ENCODE results near the gene RYR3.

DNA sequence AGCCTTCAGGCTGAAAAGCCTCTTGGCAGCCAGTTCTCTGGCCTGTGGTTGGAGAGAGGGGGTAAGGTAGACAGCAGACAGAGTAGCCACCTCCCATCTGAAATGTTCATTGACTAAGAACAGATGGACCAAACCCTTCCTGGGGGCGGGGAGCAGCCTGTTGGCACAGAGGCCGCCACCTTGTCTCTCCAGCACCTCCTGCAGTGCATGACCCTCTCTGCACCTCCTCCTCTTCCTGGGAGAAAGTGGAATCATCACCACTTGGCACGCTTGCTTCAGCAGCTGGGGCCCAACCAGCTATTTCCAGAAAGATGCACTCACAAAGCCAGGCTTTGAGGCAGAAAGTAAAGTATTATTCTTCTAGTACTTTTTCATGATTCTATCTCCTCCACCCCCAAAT, 344.1 kb downstream of the RYR3 start:
- TF ChIP-seq, protein P1, sequence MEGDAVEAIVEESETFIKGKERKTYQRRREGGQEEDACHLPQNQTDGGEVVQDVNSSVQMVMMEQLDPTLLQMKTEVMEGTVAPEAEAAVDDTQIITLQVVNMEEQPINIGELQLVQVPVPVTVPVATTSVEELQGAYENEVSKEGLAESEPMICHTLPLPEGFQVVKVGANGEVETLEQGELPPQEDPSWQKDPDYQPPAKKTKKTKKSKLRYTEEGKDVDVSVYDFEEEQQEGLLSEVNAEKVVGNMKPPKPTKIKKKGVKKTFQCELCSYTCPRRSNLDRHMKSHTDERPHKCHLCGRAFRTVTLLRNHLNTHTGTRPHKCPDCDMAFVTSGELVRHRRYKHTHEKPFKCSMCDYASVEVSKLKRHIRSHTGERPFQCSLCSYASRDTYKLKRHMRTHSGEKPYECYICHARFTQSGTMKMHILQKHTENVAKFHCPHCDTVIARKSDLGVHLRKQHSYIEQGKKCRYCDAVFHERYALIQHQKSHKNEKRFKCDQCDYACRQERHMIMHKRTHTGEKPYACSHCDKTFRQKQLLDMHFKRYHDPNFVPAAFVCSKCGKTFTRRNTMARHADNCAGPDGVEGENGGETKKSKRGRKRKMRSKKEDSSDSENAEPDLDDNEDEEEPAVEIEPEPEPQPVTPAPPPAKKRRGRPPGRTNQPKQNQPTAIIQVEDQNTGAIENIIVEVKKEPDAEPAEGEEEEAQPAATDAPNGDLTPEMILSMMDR (IDR thresholded peaks at IDR 0.05; ENCODE audit: insufficient read depth, low read length, poor library complexity, severe bottlenecking): no peak
- no peak for TF ChIP-seq EZH2phosphoT487 (conservative IDR thresholded peaks at IDR 0.05; ENCODE audit: low read length)

All from SU-DHL-6 (cell line).